ENCODE measurements around the gene CLIP1.
"Not testable (repeated sequence)": the region's sequence is repeated elsewhere in the genome, so short reads cannot be mapped to it uniquely, and the experiment has no call there.

The CLIP1 gene

GRCh38 chr12:122429043-122429442 lies 6.6 kb upstream of the CLIP1 start:
- not testable (repeated sequence) for DNase-seq

DNA sequence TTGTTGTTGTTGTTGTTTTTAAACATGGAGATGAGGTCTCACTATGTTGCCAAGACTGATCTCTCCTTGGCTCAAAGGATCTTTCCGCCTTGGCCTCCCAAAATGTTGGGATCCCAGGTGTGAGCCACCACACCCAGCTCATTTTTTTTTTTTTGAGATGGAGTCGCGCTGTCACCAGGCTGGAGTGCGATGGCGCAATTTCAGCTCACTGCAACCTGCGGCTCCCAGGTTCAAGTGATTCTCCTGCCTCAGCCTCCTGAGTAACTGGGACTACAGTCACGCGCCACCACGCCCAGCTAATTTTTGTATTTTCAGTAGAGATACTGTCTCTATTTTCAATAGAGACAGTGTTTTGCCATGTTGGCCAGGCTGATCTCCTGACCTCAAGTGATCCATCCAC lies 4.9 kb upstream of the CLIP1 start:
- no peak for DNase-seq

- DNase-seq: peak; percentile 67
Measured at GRCh38 chr12:122423258-122424165, 1.0 kb upstream of the CLIP1 start.

DNA sequence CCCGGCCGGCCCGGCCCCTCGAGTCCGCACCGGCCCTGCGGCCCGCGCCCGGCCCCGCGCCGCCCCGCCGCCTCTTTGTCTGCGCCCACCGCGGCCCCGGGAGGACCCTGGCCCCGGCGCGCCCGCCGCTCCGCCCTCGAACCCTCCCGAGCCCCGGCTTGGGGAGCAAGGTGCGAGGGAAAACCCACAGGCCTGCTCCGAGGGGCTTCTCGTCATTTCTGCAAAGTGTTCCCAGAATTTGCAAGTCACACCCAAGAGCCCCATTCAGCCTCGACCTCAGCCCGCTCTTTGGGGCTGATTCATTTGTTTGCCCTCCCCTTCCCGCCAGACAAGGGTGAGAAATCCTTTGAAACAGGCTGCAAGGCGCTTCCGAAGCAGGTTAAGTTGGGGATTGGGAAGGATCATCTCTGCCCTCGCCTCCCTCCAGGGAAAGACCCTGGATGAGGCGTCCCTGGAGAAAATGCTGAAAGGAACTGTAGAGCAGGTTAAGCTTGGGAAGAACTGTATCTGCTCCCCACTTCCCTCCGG lies 325 bp upstream of the CLIP1 start:
- peak; percentile 67 for DNase-seq

- peak; percentile 34 for DNase-seq
Measured at GRCh38 chr12:122421187-122421820, 1.2 kb downstream of the CLIP1 start.

DNA sequence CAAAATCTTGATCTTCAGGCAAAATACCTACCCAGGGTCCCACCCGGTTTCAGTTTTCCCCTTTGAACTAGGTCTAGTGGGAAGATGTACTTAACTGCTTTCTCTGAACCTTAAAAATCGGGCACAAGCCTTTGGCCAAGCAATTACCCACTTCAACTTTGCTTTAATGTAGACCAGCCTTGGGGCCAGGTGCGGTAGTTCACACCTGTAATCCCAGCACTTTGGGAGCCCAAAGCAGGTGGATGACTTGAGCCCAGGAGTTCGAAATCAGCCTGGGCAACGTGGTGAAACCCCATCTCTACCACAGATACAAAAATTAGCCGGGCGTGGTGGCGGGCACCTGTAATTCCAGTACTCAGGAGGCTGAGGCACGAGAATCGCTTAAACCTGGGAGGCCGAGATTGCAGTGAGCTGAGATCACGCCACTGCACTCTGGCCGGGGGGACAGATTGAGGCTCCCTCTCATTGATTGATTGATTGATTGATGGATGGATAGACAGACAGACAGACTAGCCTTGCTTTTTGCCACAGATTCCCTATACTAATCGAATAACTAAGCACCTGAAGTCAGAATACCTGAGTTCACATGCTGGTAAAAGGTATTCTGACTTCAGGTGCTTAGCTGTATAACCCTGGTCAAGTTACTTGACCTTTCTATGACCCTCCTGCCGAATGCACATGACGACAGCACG lies 1.9 kb downstream of the CLIP1 start:
- no peak for DNase-seq

DNA sequence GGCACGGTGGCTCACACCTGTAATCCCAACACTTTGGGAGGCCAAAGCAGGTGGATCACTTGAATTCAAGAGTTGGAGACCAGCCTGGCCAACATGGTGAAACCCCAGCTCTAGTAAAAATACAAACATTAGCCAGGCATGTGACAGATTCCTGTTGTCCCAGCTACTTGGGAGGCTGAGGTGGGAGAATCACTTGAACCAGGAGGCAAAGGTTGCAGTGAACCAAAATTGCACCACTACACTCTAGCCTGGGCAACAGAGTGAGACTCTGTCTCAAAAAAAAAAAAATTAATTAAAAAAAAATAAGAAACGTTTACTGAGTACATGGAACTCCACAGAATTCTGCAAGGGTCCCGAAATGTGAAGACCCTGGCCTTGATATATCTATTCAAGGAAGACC lies 3.4 kb downstream of the CLIP1 start:
- DNase-seq: not testable (repeated sequence)

DNA sequence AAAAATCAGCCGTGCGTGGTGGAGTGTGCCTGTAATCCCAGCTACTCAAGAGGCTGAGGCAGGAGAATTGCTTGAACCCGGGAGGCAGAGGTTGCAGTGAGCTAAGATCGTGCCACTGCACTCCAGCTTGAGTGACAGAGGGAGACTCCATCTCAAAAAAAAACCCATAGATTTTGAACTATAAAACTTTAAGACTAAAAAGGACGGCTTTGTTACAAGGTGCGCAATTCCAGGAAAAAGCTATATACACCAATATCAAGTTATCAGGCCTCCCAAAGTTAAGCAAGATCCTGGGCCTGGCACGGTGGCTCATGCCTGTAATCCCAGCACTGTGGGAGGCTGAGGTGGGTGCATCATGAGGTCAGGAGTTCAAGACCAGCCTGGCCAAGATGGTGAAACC lies 6.8 kb downstream of the CLIP1 start:
- not testable (repeated sequence) for DNase-seq

DNA sequence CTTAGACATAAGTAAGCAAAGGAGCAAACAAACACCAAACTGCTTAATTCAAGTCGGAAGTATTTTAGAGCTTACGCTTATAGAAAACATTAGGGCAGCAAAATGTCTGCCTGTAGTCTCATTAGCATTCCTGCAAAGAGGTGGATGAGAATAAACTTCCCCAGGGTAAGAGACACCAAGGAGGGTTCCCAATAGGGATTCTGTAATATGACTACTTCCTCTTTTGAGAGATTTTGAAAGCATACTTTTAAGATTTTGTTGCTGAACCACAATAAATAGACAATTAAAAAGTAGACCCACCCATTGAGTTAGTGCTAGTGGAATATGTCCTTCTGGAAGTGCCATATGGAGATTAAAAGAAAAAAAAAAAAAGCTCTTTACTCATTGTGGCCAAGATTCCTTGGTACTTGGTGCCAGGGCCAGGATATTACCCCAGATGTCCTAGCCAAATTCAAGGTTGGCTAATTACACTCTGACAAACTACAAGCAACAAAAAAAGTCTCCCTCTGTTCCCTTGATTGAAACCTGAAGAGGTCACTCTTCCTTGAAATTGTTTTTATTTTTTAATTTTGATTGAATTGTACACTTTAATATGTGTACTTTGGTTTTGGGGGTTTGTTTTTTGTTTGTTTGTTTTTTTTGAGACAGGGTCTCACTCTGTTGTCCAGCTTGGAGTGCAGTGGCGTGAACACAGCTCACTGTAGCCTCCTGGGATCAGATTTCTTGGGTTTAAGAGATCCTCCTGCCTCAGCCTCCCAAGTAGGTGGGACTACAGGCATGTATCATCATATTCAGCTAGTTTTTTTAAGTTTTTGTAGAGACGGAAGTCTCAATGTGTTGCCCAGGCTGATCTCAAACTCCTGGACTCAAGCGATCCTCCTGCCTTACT lies 8.7 kb downstream of the CLIP1 start:
- DNase-seq: no peak

DNA sequence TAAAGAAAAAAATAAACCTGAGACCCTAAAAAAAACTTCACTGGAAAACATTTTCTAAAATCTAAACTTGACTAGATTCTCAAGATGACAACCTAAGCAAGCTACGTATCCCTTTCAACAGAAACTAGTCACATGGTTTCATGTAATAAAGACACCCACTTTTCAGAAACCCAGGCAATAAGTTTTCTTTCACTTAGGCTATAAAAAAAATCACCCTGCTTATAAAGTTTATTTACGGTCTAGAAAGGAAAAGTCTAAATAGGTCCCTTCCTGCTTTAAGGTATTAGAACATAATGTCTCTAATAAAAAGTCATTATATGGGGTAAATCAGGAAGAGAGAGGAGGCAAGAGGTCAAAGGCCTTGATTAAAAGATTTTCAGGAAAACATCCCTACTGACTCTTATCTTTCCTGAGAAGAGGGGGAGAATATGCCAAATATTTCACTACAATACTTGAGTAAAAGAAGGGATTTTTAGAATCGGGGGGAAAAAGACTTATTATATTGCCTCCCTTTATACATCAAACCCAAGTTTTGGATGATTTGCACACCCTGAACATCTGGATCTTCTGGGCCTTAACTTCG lies 9.5 kb downstream of the CLIP1 start:
- no peak for DNase-seq

- peak; percentile 28 for DNase-seq
Measured at GRCh38 chr12:122411537-122411936, 10.9 kb downstream of the CLIP1 start.

DNA sequence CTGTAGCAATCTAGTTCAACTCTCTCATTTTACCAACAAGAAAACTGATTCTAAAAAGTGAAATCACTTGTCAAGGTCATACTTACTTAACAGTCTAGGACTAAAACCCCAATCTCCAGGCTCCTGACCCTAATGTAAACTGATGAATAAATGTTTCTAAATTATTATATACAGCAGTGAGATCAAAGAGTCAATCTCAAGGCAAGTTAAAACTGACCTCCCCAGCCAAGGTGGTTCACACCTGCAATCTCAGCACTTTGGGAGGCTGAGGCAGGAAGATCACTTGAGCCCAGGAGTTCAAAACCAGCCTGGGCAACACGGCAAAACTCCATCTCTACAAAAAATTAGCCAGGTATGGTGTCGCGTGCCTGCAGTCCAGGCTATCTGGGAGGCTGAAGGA lies 15.3 kb downstream of the CLIP1 start:
- DNase-seq: no peak

DNA sequence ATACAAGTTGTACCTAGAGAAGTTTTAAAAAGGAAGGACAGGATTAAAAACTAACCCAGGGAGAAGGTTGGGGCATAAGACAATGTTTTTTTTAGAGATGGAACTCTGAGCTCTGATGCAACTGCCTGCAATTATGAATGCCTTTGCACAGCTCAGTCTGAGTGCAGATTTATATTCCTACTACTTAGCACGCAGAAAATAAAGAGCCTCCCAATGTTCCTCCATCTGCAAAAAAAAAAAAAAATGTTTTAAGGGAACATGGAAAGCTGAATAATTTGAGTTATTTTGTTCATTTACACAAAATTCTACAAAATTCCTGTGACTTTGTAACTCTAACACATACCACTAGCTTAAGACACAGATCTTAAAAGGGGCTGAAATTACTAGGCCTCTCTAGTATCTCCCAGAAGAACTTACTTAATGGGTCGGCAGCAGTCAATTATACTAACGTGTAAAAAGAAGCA lies 15.7 kb downstream of the CLIP1 start:
- no peak for DNase-seq

- no peak for DNase-seq
Measured at GRCh38 chr12:122403831-122404230, 18.6 kb downstream of the CLIP1 start.

GRCh38 chr12:122403115-122403770 lies 19.2 kb downstream of the CLIP1 start:
- no peak for DNase-seq

DNA sequence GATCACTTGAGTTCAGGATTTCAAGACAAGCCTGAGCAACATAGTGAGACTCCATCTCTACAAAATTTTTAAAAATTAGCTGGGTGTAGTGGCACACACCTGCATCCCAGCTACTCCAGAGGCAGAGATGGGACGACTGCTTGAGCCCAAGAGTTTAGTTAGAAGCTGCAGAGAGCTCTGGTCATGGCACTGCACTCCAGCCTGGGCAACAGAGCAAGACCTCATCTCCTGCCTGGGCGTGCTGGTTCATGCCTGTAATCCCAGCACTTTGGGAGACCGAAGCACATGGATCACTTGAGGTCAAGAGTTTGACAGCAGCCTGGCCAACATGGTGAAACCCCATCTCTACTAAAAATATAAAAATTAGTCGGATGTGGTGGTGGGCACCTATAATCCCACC lies 20.2 kb downstream of the CLIP1 start:
- no peak for DNase-seq

DNA sequence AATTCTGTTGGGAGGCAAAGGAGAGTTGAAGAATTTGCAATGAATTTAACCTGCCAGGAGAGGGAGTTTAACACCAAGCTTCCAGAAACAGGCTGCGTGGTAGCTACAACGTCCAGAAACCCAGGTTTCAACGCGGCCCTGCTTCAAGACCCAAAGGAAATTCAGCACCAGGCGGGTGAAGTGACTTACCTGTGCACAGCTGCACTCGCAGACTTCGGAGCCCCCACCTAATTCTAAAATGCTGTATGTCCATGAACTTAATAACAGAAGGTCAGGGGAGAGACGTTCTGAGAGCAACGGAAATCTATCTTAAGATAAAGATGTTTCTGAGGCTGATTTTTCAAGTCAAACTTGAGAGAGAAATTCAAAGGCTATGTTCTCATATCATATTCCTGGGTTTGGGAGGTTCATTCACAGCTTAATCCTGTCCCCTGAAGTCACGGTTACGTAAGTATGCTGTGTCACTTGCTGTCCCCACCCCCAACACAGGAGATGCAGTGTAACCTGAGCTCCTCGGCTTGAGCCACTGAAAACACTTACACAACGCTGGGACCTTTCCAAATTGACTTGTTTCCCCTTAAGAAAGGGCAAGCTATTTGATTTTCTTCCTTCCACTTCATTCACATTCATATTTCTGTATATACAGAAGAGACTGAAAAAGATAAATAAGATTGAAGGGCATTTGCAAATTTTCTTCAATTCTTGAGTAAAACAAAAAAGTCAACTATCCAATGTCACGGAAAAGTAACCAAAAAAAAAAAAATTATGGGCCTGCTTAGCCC lies 22.7 kb downstream of the CLIP1 start:
- DNase-seq: peak; percentile 48

- DNase-seq: no peak
Measured at GRCh38 chr12:122399254-122399591, 23.2 kb downstream of the CLIP1 start.

- not testable (repeated sequence) for DNase-seq
Measured at GRCh38 chr12:122397981-122398380, 24.5 kb downstream of the CLIP1 start.

DNA sequence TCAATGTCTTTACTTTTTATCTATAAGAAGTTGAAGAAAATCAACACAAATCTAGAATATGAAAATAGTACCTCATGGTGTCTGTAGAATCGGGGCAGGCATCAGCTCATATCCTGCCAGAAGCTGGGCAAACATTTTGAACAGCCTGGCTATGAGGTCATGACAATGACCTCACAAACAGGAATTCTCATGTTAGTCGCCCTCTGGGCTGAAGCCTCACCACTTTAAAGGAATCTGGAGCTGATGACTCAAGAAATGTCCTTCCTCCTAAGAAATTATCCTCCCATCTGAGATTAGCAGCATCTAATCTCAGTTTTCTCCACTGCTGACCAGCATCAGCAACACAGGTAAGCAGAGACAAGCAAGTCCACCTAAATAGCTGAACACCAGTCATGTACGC lies 27.1 kb downstream of the CLIP1 start:
- DNase-seq: no peak
